ENCODE data around the gene HDLBP.

DNA sequence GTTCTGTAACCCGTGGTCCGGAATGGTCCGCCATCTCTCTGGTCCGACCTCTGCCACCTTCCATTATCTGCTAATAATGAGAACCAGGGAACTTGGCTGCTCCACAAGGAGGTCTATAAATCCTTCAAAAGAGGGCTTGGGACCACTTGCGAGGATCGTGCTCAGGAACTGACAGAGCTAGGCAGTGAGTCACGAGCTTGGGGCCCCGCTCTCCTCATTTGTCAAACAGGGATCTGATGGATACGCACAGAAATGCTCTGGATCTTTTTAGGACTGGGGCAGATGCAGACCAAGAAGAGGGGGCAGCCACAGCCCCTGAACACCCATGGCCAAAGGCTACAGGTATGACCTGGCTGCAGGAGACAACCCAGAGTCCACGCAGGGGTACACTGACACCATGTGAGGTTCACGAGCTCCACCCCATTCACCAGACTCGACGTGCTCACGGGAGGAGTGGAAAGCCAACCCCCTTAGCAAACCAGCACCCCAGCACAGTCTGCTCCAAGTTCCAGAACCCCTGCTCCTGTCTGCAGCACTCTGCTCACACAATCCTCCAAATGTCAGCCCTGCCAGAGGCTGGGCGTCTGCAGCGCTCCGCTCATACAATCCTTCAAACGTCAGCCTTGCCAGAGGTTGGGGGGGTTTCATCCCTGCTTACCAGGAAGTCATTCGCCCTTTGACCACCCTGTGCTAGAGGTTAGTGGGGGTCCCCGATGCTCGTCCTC is 81.2 kb downstream of the HDLBP start:
- TF ChIP-seq, protein P1, sequence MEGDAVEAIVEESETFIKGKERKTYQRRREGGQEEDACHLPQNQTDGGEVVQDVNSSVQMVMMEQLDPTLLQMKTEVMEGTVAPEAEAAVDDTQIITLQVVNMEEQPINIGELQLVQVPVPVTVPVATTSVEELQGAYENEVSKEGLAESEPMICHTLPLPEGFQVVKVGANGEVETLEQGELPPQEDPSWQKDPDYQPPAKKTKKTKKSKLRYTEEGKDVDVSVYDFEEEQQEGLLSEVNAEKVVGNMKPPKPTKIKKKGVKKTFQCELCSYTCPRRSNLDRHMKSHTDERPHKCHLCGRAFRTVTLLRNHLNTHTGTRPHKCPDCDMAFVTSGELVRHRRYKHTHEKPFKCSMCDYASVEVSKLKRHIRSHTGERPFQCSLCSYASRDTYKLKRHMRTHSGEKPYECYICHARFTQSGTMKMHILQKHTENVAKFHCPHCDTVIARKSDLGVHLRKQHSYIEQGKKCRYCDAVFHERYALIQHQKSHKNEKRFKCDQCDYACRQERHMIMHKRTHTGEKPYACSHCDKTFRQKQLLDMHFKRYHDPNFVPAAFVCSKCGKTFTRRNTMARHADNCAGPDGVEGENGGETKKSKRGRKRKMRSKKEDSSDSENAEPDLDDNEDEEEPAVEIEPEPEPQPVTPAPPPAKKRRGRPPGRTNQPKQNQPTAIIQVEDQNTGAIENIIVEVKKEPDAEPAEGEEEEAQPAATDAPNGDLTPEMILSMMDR (IDR thresholded peaks at IDR 0.05; ENCODE audit: poor library complexity) = no peak
- TF ChIP-seq EZH2 (IDR thresholded peaks at IDR 0.05; ENCODE audit: borderline replicate concordance) (no peak), EZH2phosphoT487 (IDR thresholded peaks at IDR 0.05; ENCODE audit: low read depth, severe bottlenecking, unreplicated experiment) (no peak)
